ENCODE results near the gene GBX1. TPM values are rescaled to one million over a fixed set of nuclear protein-coding genes. Genes with fewer than 3 reads are reported as not detected.

The GBX1 gene
- total and polyA plus RNA-seq, 2 of the 4 experiments (the other 2 are of a cell fraction) = not detected

DNA sequence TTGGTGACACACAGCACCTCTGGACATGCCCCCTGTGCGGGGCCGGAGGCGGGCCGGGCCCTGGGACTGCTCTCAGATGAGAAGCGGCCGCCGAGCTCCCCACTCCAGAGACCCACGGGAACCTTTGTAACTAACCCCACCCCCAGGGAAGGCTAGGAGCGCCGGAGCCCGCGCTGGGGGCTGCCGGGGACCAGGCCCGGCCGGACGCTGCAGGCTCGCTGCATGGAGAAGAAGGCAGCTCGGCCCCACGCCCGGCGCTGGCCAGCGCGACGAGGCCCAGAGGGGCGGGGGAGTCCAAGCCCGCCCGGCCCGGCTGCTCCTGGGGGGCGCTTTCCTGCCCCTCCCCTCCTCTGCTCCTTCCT, 44.7 kb downstream of the GBX1 start:
- H3K4me3 ChIP-seq (ENCODE audit: insufficient read depth, low read depth, low read length) = no peak overlapping the region
- H3K27me3 ChIP-seq (ENCODE audit: control insufficient read depth, insufficient read depth, low read length) = no peaks in the 10 kb centered on the region
- no peak overlapping the region for H3K18ac ChIP-seq (ENCODE audit: low read depth, low read length)
- ChIA-PET CTCF (no interaction called here), POLR2A (ENCODE audit: unreplicated experiment) (no interaction called here)
- dilution Hi-C loops (cut with HindIII; ENCODE audit: low sequenced_read_pairs, unreplicated experiment) (no loop called here), intact Hi-C loops (cut with micrococcal nuclease) (loop anchor here (5.0 kb wide), 1 partner anchor 180 kb away; no protein-coding TSS in a partner anchor), in situ Hi-C loops (cut with MboI; ENCODE audit: low sequenced_read_pairs) (loop anchor here (10.0 to 25.0 kb wide), 2 partner anchors 182 to 335 kb away; no protein-coding TSS in a partner anchor)
- no peaks in the 10 kb centered on the region for H3K9me3 ChIP-seq (ENCODE audit: control insufficient read depth, insufficient read depth, low read length)
- H3K14ac ChIP-seq (replicated peaks; ENCODE audit: low read depth, low read length) = no peak overlapping the region
- H3K23ac ChIP-seq (ENCODE audit: low read depth, low read length) = no peak overlapping the region
- DNase-seq (no peak), ATAC-seq (ENCODE audit: low read depth) (no peak)
- no peak overlapping the region for H3K4me2 ChIP-seq (ENCODE audit: low read depth, low read length)
- no peak overlapping the region for H3K9ac ChIP-seq (ENCODE audit: low read depth, low read length)
- no TSS peak for BruUV-seq (replicated peaks)
- no peak overlapping the region for H2AFZ ChIP-seq (replicated peaks; ENCODE audit: low read length, poor library complexity)
- H4K8ac ChIP-seq (ENCODE audit: low read depth in 2 of 2, low read length in 2 of 2) = no peak overlapping the region
- H4K5ac ChIP-seq (ENCODE audit: low read depth, low read length) = no peak overlapping the region
- H2BK5ac ChIP-seq (ENCODE audit: low read depth, low read length, poor library complexity, severe bottlenecking) = no peak overlapping the region
- H3K79me1 ChIP-seq (ENCODE audit: low read depth in 1 of 2, low read length in 2 of 2) = peaks cover 12 to 38% of the 10 kb centered on the region in 2 experiments
- no peak overlapping the region for H2AK9ac ChIP-seq (replicated peaks; ENCODE audit: low read depth, low read length, poor library complexity)
- no peak overlapping the region for H2AK5ac ChIP-seq (ENCODE audit: low read depth, low read length)
- TF ChIP-seq RFX5 (IDR thresholded peaks at IDR 0.05; ENCODE audit: low read depth, low read length) (no peak), RCOR1 (IDR thresholded peaks at IDR 0.05; ENCODE audit: insufficient replicate concordance, low read length) (no peak), RAD21 (IDR thresholded peaks at IDR 0.05; ENCODE audit: low read length) (no peak), MXI1 (IDR thresholded peaks at IDR 0.05; ENCODE audit: borderline replicate concordance, low read depth, low read length) (no peak)
- TF ChIP-seq, protein P1, sequence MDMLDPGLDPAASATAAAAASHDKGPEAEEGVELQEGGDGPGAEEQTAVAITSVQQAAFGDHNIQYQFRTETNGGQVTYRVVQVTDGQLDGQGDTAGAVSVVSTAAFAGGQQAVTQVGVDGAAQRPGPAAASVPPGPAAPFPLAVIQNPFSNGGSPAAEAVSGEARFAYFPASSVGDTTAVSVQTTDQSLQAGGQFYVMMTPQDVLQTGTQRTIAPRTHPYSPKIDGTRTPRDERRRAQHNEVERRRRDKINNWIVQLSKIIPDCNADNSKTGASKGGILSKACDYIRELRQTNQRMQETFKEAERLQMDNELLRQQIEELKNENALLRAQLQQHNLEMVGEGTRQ (IDR thresholded peaks at IDR 0.05; ENCODE audit: low read depth, low read length) = no peak
- no peak overlapping the region for H4K91ac ChIP-seq (ENCODE audit: insufficient read depth, low read depth, low read length)
- 92% methylated on average over 12 of the region's 29 CpGs; no CpG with 5 or more reads in 1 of the 2 experiments for WGBS, 2 experiments (ENCODE audit: extremely low coverage in 2 of 2, insufficient read length in 1 of 2)
- H3K4ac ChIP-seq (ENCODE audit: low read depth, low read length) = no peak overlapping the region
- no peaks in the 10 kb centered on the region for H3K9me1 ChIP-seq (ENCODE audit: insufficient read depth, low read length)
- H3K36me3 ChIP-seq (ENCODE audit: control insufficient read depth, insufficient read depth, low read length) = peaks cover 70% of the 10 kb centered on the region
- H3K56ac ChIP-seq (ENCODE audit: extremely low read depth, insufficient read depth, low read length) = no peak overlapping the region
- peaks cover 35% of the 10 kb centered on the region for H4K20me1 ChIP-seq (ENCODE audit: insufficient read depth, low read length)
- no peak overlapping the region for H2BK20ac ChIP-seq (ENCODE audit: low read depth, low read length)
- H2BK120ac ChIP-seq (ENCODE audit: low read depth, low read length) = no peak overlapping the region
- H3K27ac ChIP-seq (ENCODE audit: insufficient read depth, low read length) = no peak overlapping the region
- no peak overlapping the region for H2BK15ac ChIP-seq (ENCODE audit: low read depth, low read length)
- no peaks in the 10 kb centered on the region for H3K4me1 ChIP-seq (ENCODE audit: control insufficient read depth, insufficient read depth, low read length)
